ENCODE measurements around the gene SSMEM1.

DNA sequence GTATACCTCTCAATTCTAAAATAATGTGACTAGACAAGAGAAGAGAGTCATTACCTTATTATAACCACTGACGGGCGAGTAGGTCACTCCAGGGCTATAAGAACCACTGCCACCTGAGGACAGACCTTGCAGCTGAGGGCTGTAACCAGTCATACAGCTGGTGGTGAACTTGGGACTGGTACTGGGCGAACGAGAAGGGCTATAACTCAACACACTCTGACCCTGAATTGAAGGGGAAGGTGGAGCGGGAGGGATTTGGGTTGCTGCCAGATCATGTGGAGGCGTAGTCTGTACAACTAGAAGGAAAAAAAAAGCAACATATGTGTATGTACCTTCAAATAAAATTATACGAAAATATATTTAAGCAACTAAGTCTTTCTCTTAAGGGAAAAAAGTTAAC is 5.9 kb upstream of the SSMEM1 start:
- TF ChIP-seq CTCF (IDR thresholded peaks at IDR 0.05): no peak
- TF ChIP-seq EZH2 (IDR thresholded peaks at IDR 0.05; ENCODE audit: borderline replicate concordance, insufficient read depth, low read depth, low read length, poor library complexity, severe bottlenecking): no peak

All from B cell (primary cell).